Hepatocyte (in vitro differentiated cells): ENCODE results near the gene L1TD1. TPM values are rescaled to one million over a fixed set of nuclear protein-coding genes. Genes with fewer than 3 reads are reported as not detected.

Source experiments
- DNase-seq: peaks from one replicate; pipeline ENCODE4 v3.0.0-alpha.2; 2016; ENCODE audit warnings: low spot score
- H2AFZ ChIP-seq: fragments of 200-600 bp; sonication (generic); 2 replicates; pipeline ENCODE4 v1.6.0; 2016; ENCODE audit warnings: antibody characterized with exemption, mild to moderate bottlenecking
- H3K27ac ChIP-seq: fragments of 200-600 bp; sonication (generic); 2 replicates; pipeline ENCODE4 v1.5.1; 2016; ENCODE audit warnings: mild to moderate bottlenecking
- H3K27me3 ChIP-seq: fragments of 200-600 bp; sonication (generic); 2 replicates; pipeline ENCODE4 v1.6.1; 2016
- H3K36me3 ChIP-seq: fragments of 200-600 bp; sonication (generic); replicated peaks from 2 replicates; pipeline ENCODE4 v1.5.1; 2016; ENCODE audit warnings: low read depth; ENCODE audit not compliant: insufficient read depth
- H3K4me1 ChIP-seq: fragments of 200-600 bp; sonication (generic); 2 replicates; pipeline ENCODE4 v1.5.1; 2016; ENCODE audit warnings: mild to moderate bottlenecking, moderate library complexity; ENCODE audit not compliant: insufficient read depth
- H3K4me2 ChIP-seq: fragments of 200-600 bp; sonication (generic); 2 replicates; pipeline ENCODE4 v1.6.0; 2016
- H3K4me3 ChIP-seq: fragments of 200-600 bp; sonication (generic); 2 replicates; pipeline ENCODE4 v1.5.1; 2016; ENCODE audit warnings: mild to moderate bottlenecking
- H3K79me2 ChIP-seq: fragments of 200-600 bp; sonication (generic); 2 replicates; pipeline ENCODE4 v1.6.0; 2017; ENCODE audit warnings: mild to moderate bottlenecking
- H3K9me2 ChIP-seq: fragments of 200-600 bp; sonication (generic); replicated peaks from 2 replicates; pipeline ENCODE4 v1.6.0; 2017; ENCODE audit warnings: mild to moderate bottlenecking; ENCODE audit not compliant: insufficient read depth
- H3K9me3 ChIP-seq: fragments of 200-600 bp; sonication (generic); 2 replicates; pipeline ENCODE4 v1.5.1; 2016; ENCODE audit warnings: low read depth, mild to moderate bottlenecking
- H4K20me1 ChIP-seq: fragments of 200-600 bp; sonication (generic); 2 replicates; pipeline ENCODE4 v1.6.0; 2016; ENCODE audit warnings: mild to moderate bottlenecking; ENCODE audit not compliant: insufficient read depth, poor library complexity, severe bottlenecking
- EZH2 ChIP-seq: fragments of 200-600 bp; sonication (generic); IDR thresholded peaks from 2 replicates; pipeline ENCODE4 v1.6.1; 2016; ENCODE audit warnings: antibody characterized with exemption, mild to moderate bottlenecking, borderline replicate concordance
- EZH2phosphoT487 ChIP-seq: fragments of 200-600 bp; sonication (generic); IDR thresholded peaks from one replicate; pipeline ENCODE4 v1.6.1; 2018; ENCODE audit warnings: antibody characterized with exemption, mild to moderate bottlenecking, low read depth, moderate library complexity; ENCODE audit not compliant: unreplicated experiment, severe bottlenecking
- WGBS: methylation state at CpG from one replicate; pipeline ENCODE4 v1.1.6; 2016; ENCODE audit warnings: low lambda C conversion rate; ENCODE audit errors: missing lambda C conversion rate; 5-methylcytosine and 5-hydroxymethylcytosine counted together
- polyA plus RNA-seq: library from polyadenylated mRNA; unstranded; fragments of >200 nt; fragmentation: Nextera tagmentation; extraction: Ambion mirVana; gene quantifications from 2 replicates; pipeline ENCODE4 v1.2.1, GENCODE V29; 2016
- total RNA-seq: library from RNA; depleted of rRNA; stranded (reverse); fragments of >200 nt; gene quantifications from 2 replicates; pipeline ENCODE4 v1.2.3, GENCODE V29; 2014
- TF ChIP-seq, protein P1 (sequence below): fragments of 200-600 bp; sonication (generic); IDR thresholded peaks from 2 replicates; pipeline ENCODE4 v1.5.1; 2016; ENCODE audit warnings: antibody characterized with exemption, mild to moderate bottlenecking; ENCODE audit not compliant: poor library complexity

L1TD1 gene
- total and polyA plus RNA-seq, 2 experiments from 2014 or later: 0.53 to 0.77 TPM

DNA sequence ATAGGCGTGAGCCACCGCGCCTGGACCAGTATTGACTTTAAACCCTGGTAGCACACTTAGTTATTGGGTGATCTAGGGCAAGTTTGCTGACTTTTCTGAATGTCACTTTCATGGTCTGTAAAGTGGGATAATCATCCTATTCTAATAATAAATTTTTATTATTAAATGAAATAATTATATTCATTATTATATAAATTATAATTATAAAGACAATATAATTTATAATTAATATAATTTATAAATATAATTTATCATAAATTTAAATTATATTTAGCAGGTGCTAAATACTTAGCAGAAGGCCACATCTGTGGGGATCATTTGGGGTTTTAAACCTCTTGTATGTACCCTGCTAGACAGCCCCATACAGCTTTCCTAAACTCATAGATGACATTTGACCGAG lies 64.9 kb downstream of the L1TD1 start:
- H3K27me3 ChIP-seq: no peaks in the 10 kb centered on the region
- H3K9me2 ChIP-seq: no peaks in the 10 kb centered on the region
- 96% methylated on average over 4 of the region's 4 CpGs for WGBS

DNA sequence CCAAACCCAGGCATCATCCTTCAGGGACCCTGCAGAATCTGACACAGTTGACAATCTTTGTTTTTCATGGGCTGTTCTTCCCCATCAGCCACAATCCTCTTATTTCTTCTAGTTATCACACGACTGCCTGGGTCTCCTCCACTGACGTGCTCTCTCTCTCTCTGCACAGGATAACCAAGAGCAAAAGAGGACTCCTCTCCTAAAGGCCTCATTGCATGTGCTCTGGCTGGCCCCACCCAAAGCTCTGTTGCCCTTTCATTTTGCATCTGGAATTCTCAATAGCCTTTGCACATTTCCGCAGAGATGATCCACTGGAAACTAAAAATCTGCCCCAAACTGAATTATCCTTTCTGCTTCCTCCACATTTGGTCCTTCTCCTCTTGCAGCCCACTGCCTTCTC lies 66.0 kb downstream of the L1TD1 start:
- Histone ChIP-seq H3K79me2 (no peaks in the 10 kb centered on the region), H2AFZ (no peak overlapping the region), H3K27ac (no peak overlapping the region), H3K9me2 (no peaks in the 10 kb centered on the region), H3K9me3 (no peaks in the 10 kb centered on the region), H3K27me3 (no peaks in the 10 kb centered on the region), H3K4me2 (no peak overlapping the region), H3K4me1 (no peaks in the 10 kb centered on the region), H4K20me1 (no peaks in the 10 kb centered on the region), H3K4me3 (no peak overlapping the region), H3K36me3 (no peaks in the 10 kb centered on the region)
- 89% methylated on average over 3 of the region's 3 CpGs for WGBS
- DNase-seq: no peak
- TF ChIP-seq, protein P1, sequence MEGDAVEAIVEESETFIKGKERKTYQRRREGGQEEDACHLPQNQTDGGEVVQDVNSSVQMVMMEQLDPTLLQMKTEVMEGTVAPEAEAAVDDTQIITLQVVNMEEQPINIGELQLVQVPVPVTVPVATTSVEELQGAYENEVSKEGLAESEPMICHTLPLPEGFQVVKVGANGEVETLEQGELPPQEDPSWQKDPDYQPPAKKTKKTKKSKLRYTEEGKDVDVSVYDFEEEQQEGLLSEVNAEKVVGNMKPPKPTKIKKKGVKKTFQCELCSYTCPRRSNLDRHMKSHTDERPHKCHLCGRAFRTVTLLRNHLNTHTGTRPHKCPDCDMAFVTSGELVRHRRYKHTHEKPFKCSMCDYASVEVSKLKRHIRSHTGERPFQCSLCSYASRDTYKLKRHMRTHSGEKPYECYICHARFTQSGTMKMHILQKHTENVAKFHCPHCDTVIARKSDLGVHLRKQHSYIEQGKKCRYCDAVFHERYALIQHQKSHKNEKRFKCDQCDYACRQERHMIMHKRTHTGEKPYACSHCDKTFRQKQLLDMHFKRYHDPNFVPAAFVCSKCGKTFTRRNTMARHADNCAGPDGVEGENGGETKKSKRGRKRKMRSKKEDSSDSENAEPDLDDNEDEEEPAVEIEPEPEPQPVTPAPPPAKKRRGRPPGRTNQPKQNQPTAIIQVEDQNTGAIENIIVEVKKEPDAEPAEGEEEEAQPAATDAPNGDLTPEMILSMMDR: no peak
- TF ChIP-seq EZH2: no peak
- TF ChIP-seq EZH2phosphoT487: no peak

More for the DNA sequence above, 64.9 kb downstream of the L1TD1 start:
- Histone ChIP-seq H3K4me3 (no peak overlapping the region), H3K4me2 (no peak overlapping the region), H3K79me2 (no peaks in the 10 kb centered on the region), H3K4me1 (no peaks in the 10 kb centered on the region), H4K20me1 (no peaks in the 10 kb centered on the region), H3K36me3 (no peaks in the 10 kb centered on the region), H2AFZ (no peak overlapping the region), H3K9me3 (no peaks in the 10 kb centered on the region), H3K27ac (no peak overlapping the region)
- TF ChIP-seq EZH2: no peak
- TF ChIP-seq EZH2phosphoT487: no peak
- TF ChIP-seq, protein P1: no peak
- DNase-seq: no peak

Other genes starting within 250 kb of the L1TD1 start
- gene KANK4, start 124.6 kb downstream of the L1TD1 start, total RNA-seq: 5.5 and 6.0 TPM in 2 replicates
- 7.7 and 8.3 TPM in 2 replicates for gene KANK4, start 124.6 kb downstream of the L1TD1 start, polyA plus RNA-seq
- 22.7 and 28.5 TPM in 2 replicates for gene USP1, start 242.2 kb downstream of the L1TD1 start, total RNA-seq
- gene USP1, start 242.2 kb downstream of the L1TD1 start, polyA plus RNA-seq: 11.6 and 16.1 TPM in 2 replicates